MM.1S (cell line): ENCODE measurements around the gene SETD2.

Experiments used
- DNase-seq: peaks from one replicate; pipeline ENCODE4 v3.0.0-alpha.2; 2015
- H2AFZ ChIP-seq: fragments of 300-600 bp; sonication (generic); 2 replicates; pipeline ENCODE4 v1.6.0; 2016; ENCODE audit warnings: antibody characterized with exemption, low read length
- H3F3A ChIP-seq: fragments of 300-600 bp; sonication (generic); 2 replicates; pipeline ENCODE4 v1.6.1; 2016; ENCODE audit warnings: mild to moderate bottlenecking, antibody characterized with exemption, low read length, moderate library complexity, mixed read lengths; ENCODE audit not compliant: insufficient read depth
- H3K27ac ChIP-seq: fragments of 300-600 bp; sonication (generic); 2 replicates; pipeline ENCODE4 v1.5.1; 2016; ENCODE audit warnings: mild to moderate bottlenecking, low read length
- H3K27me3 ChIP-seq: fragments of 300-600 bp; sonication (generic); replicated peaks from 2 replicates; pipeline ENCODE4 v1.6.0; 2016; ENCODE audit warnings: low read length; ENCODE audit not compliant: insufficient read depth
- H3K36me3 ChIP-seq: fragments of 300-600 bp; sonication (generic); replicated peaks from 2 replicates; pipeline ENCODE4 v1.6.1; 2016; ENCODE audit warnings: mild to moderate bottlenecking, low read length, mixed read lengths; ENCODE audit not compliant: insufficient read depth
- H3K4me1 ChIP-seq: fragments of 300-600 bp; sonication (generic); 2 replicates; pipeline ENCODE4 v1.6.1; 2016; ENCODE audit warnings: low read length, mixed read lengths
- H3K4me2 ChIP-seq: fragments of 300-600 bp; sonication (generic); 2 replicates; pipeline ENCODE4 v1.6.0; 2016; ENCODE audit warnings: low read depth, low read length
- H3K4me3 ChIP-seq: fragments of 300-600 bp; sonication (generic); 2 replicates; pipeline ENCODE4 v1.5.1; 2016; ENCODE audit warnings: low read length, mixed read lengths
- H3K79me2 ChIP-seq: fragments of 300-600 bp; sonication (generic); 2 replicates; pipeline ENCODE4 v1.6.1; 2016; ENCODE audit warnings: mixed run types, low read length, mixed read lengths
- H3K9ac ChIP-seq: fragments of 300-600 bp; sonication (generic); 2 replicates; pipeline ENCODE4 v1.6.1; 2016; ENCODE audit warnings: low read length, mixed read lengths
- H3K9me2 ChIP-seq: fragments of 300-600 bp; sonication (generic); replicated peaks from 2 replicates; pipeline ENCODE4 v1.6.1; 2016; ENCODE audit warnings: mild to moderate bottlenecking, low read length, mixed read lengths; ENCODE audit not compliant: insufficient read depth
- H3K9me3 ChIP-seq: fragments of 300-600 bp; sonication (generic); replicated peaks from 2 replicates; pipeline ENCODE4 v1.6.1; 2016; ENCODE audit warnings: mild to moderate bottlenecking, low read length, mixed read lengths; ENCODE audit not compliant: insufficient read depth
- H4K20me1 ChIP-seq: fragments of 300-600 bp; sonication (generic); 2 replicates; pipeline ENCODE4 v1.6.1; 2016; ENCODE audit warnings: mild to moderate bottlenecking, low read length, moderate library complexity, mixed read lengths; ENCODE audit not compliant: insufficient read depth
- EZH2 ChIP-seq: fragments of 300-600 bp; sonication (generic); optimal IDR thresholded peaks from 2 replicates; pipeline ENCODE3; 2017; ENCODE audit warnings: low read depth, mild to moderate bottlenecking, antibody characterized with exemption, low read length, mixed read lengths
- EZH2phosphoT487 ChIP-seq: fragments of 300-600 bp; sonication (generic); IDR thresholded peaks from 2 replicates; pipeline ENCODE4 v1.6.1; 2018; ENCODE audit warnings: antibody characterized with exemption, low read length
- TF ChIP-seq, protein P1 (sequence below): fragments of 300-600 bp; sonication (generic); IDR thresholded peaks from 2 replicates; pipeline ENCODE4 v1.5.1; 2016; ENCODE audit warnings: antibody characterized with exemption, low read length, mixed read lengths

Gene SETD2

DNA sequence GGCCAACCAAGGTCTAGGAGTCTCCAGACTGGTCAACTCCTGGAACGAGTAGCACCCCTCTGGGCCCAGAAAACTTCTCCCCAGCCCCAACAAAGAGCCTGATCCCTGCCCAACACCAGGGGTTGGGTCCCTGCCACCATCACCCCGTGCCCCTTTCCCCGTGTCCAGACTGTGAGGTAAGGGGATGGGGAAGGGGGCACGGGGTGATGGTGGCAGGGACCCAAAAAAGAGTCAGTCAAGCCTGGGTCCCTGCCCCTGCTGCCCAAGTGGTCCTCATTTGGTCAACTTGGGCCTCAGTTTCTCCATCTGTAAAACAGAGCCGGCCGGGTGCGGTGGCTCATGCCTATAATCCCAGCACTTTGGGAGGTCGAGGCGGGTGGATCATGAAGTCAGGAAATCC, 185.5 kb downstream of the SETD2 start:
- Histone ChIP-seq H3K4me1 (peaks cover 14% of the 10 kb centered on the region), H2AFZ (no peak overlapping the region), H3K27me3 (no peaks in the 10 kb centered on the region), H3K27ac (no peak overlapping the region), H4K20me1 (peaks cover 10% of the 10 kb centered on the region), H3K4me2 (peak overlapping the region; percentile 70; the same call in 1 of the 2 replicates), H3F3A (no peaks in the 10 kb centered on the region), H3K79me2 (peaks cover 62% of the 10 kb centered on the region), H3K4me3 (no peak overlapping the region), H3K36me3 (no peaks in the 10 kb centered on the region), H3K9me2 (no peaks in the 10 kb centered on the region), H3K9me3 (no peaks in the 10 kb centered on the region), H3K9ac (no peak overlapping the region)
- no peak for TF ChIP-seq EZH2phosphoT487
- TF ChIP-seq, protein P1, sequence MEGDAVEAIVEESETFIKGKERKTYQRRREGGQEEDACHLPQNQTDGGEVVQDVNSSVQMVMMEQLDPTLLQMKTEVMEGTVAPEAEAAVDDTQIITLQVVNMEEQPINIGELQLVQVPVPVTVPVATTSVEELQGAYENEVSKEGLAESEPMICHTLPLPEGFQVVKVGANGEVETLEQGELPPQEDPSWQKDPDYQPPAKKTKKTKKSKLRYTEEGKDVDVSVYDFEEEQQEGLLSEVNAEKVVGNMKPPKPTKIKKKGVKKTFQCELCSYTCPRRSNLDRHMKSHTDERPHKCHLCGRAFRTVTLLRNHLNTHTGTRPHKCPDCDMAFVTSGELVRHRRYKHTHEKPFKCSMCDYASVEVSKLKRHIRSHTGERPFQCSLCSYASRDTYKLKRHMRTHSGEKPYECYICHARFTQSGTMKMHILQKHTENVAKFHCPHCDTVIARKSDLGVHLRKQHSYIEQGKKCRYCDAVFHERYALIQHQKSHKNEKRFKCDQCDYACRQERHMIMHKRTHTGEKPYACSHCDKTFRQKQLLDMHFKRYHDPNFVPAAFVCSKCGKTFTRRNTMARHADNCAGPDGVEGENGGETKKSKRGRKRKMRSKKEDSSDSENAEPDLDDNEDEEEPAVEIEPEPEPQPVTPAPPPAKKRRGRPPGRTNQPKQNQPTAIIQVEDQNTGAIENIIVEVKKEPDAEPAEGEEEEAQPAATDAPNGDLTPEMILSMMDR, result no peak
- TF ChIP-seq EZH2, result no peak
- no peak for DNase-seq

DNA sequence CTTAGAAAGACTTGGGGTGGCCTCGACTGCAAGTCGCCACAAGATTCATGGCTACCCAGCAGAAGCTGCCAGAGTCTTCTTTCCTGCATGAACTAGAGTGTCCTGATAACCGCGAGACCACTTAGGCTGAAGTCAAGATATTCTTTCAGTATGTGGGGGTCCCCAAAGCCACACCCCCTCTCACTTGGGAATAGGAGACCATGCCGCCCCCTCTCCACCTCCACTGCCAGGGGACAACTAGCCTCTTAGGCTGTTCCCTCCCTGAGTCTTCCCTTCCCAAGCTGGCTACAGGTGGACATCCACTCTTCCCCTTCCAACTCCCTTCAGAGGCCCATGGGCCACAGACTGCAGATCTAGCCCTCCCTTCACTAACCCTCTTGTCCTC, 186.1 kb downstream of the SETD2 start:
- Histone ChIP-seq H3K4me3 (no peak overlapping the region), H4K20me1 (peaks cover 10% of the 10 kb centered on the region), H2AFZ (no peak overlapping the region), H3K4me1 (peaks cover 16% of the 10 kb centered on the region), H3K4me2 (no peak overlapping the region), H3K9me3 (no peaks in the 10 kb centered on the region), H3K27me3 (no peaks in the 10 kb centered on the region), H3K9ac (no peak overlapping the region), H3K36me3 (no peaks in the 10 kb centered on the region), H3K79me2 (peaks cover 62% of the 10 kb centered on the region), H3F3A (0 out of 2 replicates have a peak, but pooled peaks cover under 1% of the 10 kb centered on the region), H3K9me2 (no peaks in the 10 kb centered on the region), H3K27ac (no peak overlapping the region)
- TF ChIP-seq, protein P1, result no peak
- TF ChIP-seq EZH2, result no peak
- TF ChIP-seq EZH2phosphoT487, result no peak
- DNase-seq, result no peak

DNA sequence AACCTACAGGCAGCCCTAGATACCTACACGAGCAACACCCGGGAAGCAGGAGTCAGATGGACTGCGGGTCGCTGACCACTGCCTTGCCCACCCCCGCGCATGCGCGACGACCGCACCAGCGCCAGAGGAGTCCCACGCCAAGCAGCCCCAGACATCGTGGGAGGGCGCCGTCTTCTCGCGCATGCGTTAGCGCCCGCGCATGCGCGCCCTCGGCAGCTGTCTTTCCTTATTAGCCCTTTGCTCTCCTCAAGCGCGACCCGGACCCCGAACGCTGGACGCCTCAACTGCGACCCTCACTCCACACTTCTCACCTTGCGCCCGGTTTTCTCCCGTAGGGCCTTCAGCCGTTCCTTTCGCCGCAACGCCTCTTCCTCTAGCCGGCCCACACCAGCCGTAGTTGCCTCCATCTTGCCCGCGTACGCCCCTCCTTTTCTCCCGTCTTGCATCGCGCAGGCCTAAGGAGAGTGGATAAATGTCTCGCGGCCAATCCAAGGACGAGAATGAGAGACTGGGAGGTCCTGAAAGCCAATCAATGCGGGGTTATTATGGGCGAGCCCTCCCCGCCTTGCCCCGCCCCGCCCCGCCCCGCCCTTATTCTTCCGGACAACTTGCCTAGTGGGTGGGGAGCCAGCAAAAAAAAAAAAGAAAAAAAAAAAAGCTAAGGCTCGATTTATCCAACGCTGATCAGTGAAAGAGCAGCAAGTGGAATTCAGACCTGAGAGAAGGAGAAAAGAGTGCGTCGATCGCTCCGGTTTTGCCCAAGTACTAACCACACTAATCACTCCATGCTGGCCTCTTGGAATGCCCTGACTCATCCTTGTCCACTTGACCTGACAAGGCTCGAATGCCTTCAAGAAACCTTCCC, 187.4 kb downstream of the SETD2 start, which contains the start of gene CCDC12:
TSS of gene CCDC12 (minus strand) at position 420 of the 865 bp plus-strand sequence. CDS start at position 407, 13 bp downstream.
- H3K9ac ChIP-seq, result peak within 1 kb of the TSS; percentile 89
- no peaks in the 10 kb centered on the region for H3K27me3 ChIP-seq
- H3K9me3 ChIP-seq, result no peaks in the 10 kb centered on the region
- H3K9me2 ChIP-seq, result no peaks in the 10 kb centered on the region
- H3K4me2 ChIP-seq, result peak within 1 kb of the TSS; percentile 81; the same call in 1 of the 2 replicates
- peak; percentile 98 for DNase-seq
- no peaks in the 10 kb centered on the region for H3K36me3 ChIP-seq
- H3K79me2 ChIP-seq, result peaks cover 62% of the 10 kb centered on the region
- H3F3A ChIP-seq, result peaks cover 13% of the 10 kb centered on the region; the same call in 1 of the 2 replicates
- peak within 1 kb of the TSS; percentile 95 for H2AFZ ChIP-seq
- TF ChIP-seq EZH2phosphoT487, result no peak
- TF ChIP-seq, protein P1, result no peak
- no peak for TF ChIP-seq EZH2
- peaks cover 28% of the 10 kb centered on the region for H3K4me1 ChIP-seq
- peak within 1 kb of the TSS; percentile 93 for H3K4me3 ChIP-seq
- peaks cover 16% of the 10 kb centered on the region for H4K20me1 ChIP-seq
- H3K27ac ChIP-seq, result peak within 1 kb of the TSS; percentile 77; the same call in 1 of the 2 replicates
